Caco-2 (cell line): ENCODE results near the gene NFE2L1. TPM values are rescaled to one million over a fixed set of nuclear protein-coding genes. Genes with fewer than 3 reads are reported as not detected.
A peak's percentile ranks its signal among the peaks of the same experiment; 100 is the strongest.

Source experiments
- BruUV-seq: library from RNA; stranded (reverse); fragments of 400-500 nt; replicated peaks from 2 replicates; lab custom pipeline; 2021; lab: Mats Ljungman, UMichigan
- CTCF ChIA-PET: fragments of 300-600 bp; sonication (Branson Sonifier 250); formaldehyde crosslinking; loops from one replicate; lab custom pipeline; 2022; ENCODE audit warnings: antibody characterized with exemption; lab: Charles Lee
- POLR2A ChIA-PET: fragments of 300-600 bp; sonication (Branson Sonifier 250); formaldehyde crosslinking; loops from one replicate; lab custom pipeline; 2022; ENCODE audit warnings: antibody characterized with exemption; lab: Charles Lee
- DNase-seq, 2 experiments: peaks; one replicate each; pipeline versions ENCODE4 v3.0.0 to v3.0.0-alpha.2; 2020 to 2022
- H3K27me3 ChIP-seq: replicated peaks from 2 replicates; pipeline ENCODE4 v1.6.0; 2011; ENCODE audit warnings: low read length; ENCODE audit not compliant: control insufficient read depth, insufficient read depth
- H3K36me3 ChIP-seq: 2 replicates; pipeline ENCODE4 v1.5.1; 2011; ENCODE audit warnings: low read length; ENCODE audit not compliant: control insufficient read depth, insufficient read depth
- H3K4me1 ChIP-seq: fragments of 250-450 bp; sonication (Bioruptor Pico); 2 replicates; pipeline ENCODE4 v1.5.1; 2020; ENCODE audit warnings: mild to moderate bottlenecking
- H3K4me3 ChIP-seq: 2 replicates; pipeline ENCODE4 v1.5.1; 2011; ENCODE audit warnings: low read depth, mild to moderate bottlenecking, control low read depth, low read length
- H3K9me3 ChIP-seq: fragments of 250-450 bp; sonication (Bioruptor Pico); 2 replicates; pipeline ENCODE4 v1.5.1; 2020; ENCODE audit warnings: mild to moderate bottlenecking, moderate library complexity
- H3K27ac Mint-ChIP-seq: one replicate; pipeline ENCODE4 v1.8.0; 2022; ENCODE audit warnings: mixed read lengths; ENCODE audit not compliant: unreplicated experiment
- H3K27me3 Mint-ChIP-seq: one replicate; pipeline ENCODE4 v1.8.0; 2022; ENCODE audit warnings: mixed read lengths; ENCODE audit not compliant: insufficient read depth, unreplicated experiment
- H3K36me3 Mint-ChIP-seq: one replicate; pipeline ENCODE4 v1.8.0; 2022; ENCODE audit warnings: mild to moderate bottlenecking, mixed read lengths; ENCODE audit not compliant: insufficient read depth, unreplicated experiment
- H3K4me1 Mint-ChIP-seq: one replicate; pipeline ENCODE4 v1.8.0; 2022; ENCODE audit warnings: low read depth, mixed read lengths; ENCODE audit not compliant: unreplicated experiment
- H3K4me3 Mint-ChIP-seq: one replicate; pipeline ENCODE4 v1.8.0; 2022; ENCODE audit warnings: mild to moderate bottlenecking, moderate library complexity, mixed read lengths; ENCODE audit not compliant: unreplicated experiment
- H3K9me3 Mint-ChIP-seq: one replicate; pipeline ENCODE4 v1.8.0; 2022; ENCODE audit warnings: mixed read lengths; ENCODE audit not compliant: unreplicated experiment
- CTCF ChIP-seq, 2 experiments: fragments of 200-600 bp in 1 of 2; IDR thresholded peaks; 1 replicate in 1 of 2; 2 replicates in 1 of 2; pipeline versions ENCODE4 v1.5.1 to v1.8.0; 2011 to 2022; ENCODE audit warnings: antibody characterized with exemption in 1 of 2, control low read depth in 1 of 2, inconsistent platforms in 1 of 2, low read depth in 1 of 2, low read length in 1 of 2, mild to moderate bottlenecking in 1 of 2, moderate library complexity in 1 of 2; ENCODE audit not compliant: insufficient read depth in 1 of 2, severe bottlenecking in 1 of 2, unreplicated experiment in 1 of 2
- intact Hi-C: fragments of 100-400 bp; cut with micrococcal nuclease; formaldehyde crosslinking; loops from one replicate; pipeline ENCODE4 v1.10.0; 2022; ENCODE audit not compliant: unreplicated experiment
- total RNA-seq: library from RNA; stranded (reverse); gene quantifications from 2 replicates; pipeline ENCODE4 v1.2.3, GENCODE V29; 2022

Gene NFE2L1
- total RNA-seq, 1 experiment from 2014 or later, result 356 TPM

GRCh38 chr17:48062273-48062672, 14.1 kb downstream of the NFE2L1 start:
- no peak for TF ChIP-seq CTCF (IDR thresholded peaks at IDR 0.05; ENCODE audit: insufficient read depth in 1 of 2, low read depth in 1 of 2, low read length in 1 of 2, severe bottlenecking in 1 of 2, unreplicated experiment in 1 of 2)
- no peak for DNase-seq
- Mint-ChIP-seq H3K27me3 (no peaks in the 10 kb centered on the region), H3K36me3 (peaks cover 96% of the 10 kb centered on the region), H3K9me3 (no peaks in the 10 kb centered on the region), H3K4me3 (no peak overlapping the region), H3K27ac (no peak overlapping the region), H3K4me1 (peaks cover 38% of the 10 kb centered on the region)
- H3K27me3 ChIP-seq, result no peaks in the 10 kb centered on the region
- H3K4me1 ChIP-seq, result no peaks in the 10 kb centered on the region
- no TSS peak for BruUV-seq
- no peak overlapping the region for H3K4me3 ChIP-seq
- ChIA-PET POLR2A (interaction anchor here (0.5 kb wide), 1 partner anchor 38 kb away, joined by 5 read pairs; no protein-coding TSS in a partner anchor), CTCF (interaction anchor here (0.9 to 2.1 kb wide), 2 partner anchors 35 to 84 kb away, joined by 3 to 5 read pairs; no protein-coding TSS in a partner anchor)
- intact Hi-C loops, result no loop called here
- peaks cover 17% of the 10 kb centered on the region for H3K36me3 ChIP-seq
- no peaks in the 10 kb centered on the region for H3K9me3 ChIP-seq

GRCh38 chr17:48064638-48065037, 16.5 kb downstream of the NFE2L1 start:
- Histone ChIP-seq H3K4me3 (no peak overlapping the region), H3K36me3 (peaks cover 7% of the 10 kb centered on the region), H3K27me3 (no peaks in the 10 kb centered on the region), H3K9me3 (no peaks in the 10 kb centered on the region), H3K4me1 (peaks cover 15% of the 10 kb centered on the region)
- ChIA-PET POLR2A (interaction anchor here (0.8 to 2.3 kb wide), 3 partner anchors 9 to 37 kb away, joined by 4 to 18 read pairs (median 6); partner anchors contain the start of gene NFE2L1), CTCF (interaction anchor here (0.5 to 14.1 kb wide), 8 partner anchors 9 to 53 kb away, joined by 3 to 225 read pairs (median 6); partner anchors contain the start of gene NFE2L1)
- BruUV-seq, result no TSS peak
- H3K27ac Mint-ChIP-seq, result peak overlapping the region; percentile 29
- no peaks in the 10 kb centered on the region for H3K9me3 Mint-ChIP-seq
- intact Hi-C loops, result loop anchor here (1.0 kb wide), 1 partner anchor 16 kb away; the partner anchor contains the start of gene NFE2L1
- TF ChIP-seq CTCF (IDR thresholded peaks at IDR 0.05; ENCODE audit: insufficient read depth in 1 of 2, low read depth in 1 of 2, low read length in 1 of 2, severe bottlenecking in 1 of 2, unreplicated experiment in 1 of 2), result peak in 1 of 2 experiments; percentile 24
- no peak for DNase-seq
- no peaks in the 10 kb centered on the region for H3K27me3 Mint-ChIP-seq
- H3K4me3 Mint-ChIP-seq, result no peak overlapping the region
- peaks cover 91% of the 10 kb centered on the region for H3K36me3 Mint-ChIP-seq
- H3K4me1 Mint-ChIP-seq, result peaks cover 45% of the 10 kb centered on the region

GRCh38 chr17:48066192-48066591, 18.0 kb downstream of the NFE2L1 start:
- Histone ChIP-seq H3K9me3 (no peaks in the 10 kb centered on the region), H3K27me3 (no peaks in the 10 kb centered on the region), H3K36me3 (peaks cover 9% of the 10 kb centered on the region), H3K4me3 (no peak overlapping the region), H3K4me1 (peaks cover 15% of the 10 kb centered on the region)
- DNase-seq, result no peak
- BruUV-seq, result no TSS peak
- intact Hi-C loops, result no loop called here
- Mint-ChIP-seq H3K9me3 (no peaks in the 10 kb centered on the region), H3K4me1 (peaks cover 34% of the 10 kb centered on the region), H3K27ac (no peak overlapping the region), H3K27me3 (no peaks in the 10 kb centered on the region), H3K36me3 (peaks cover 91% of the 10 kb centered on the region), H3K4me3 (no peak overlapping the region)
- POLR2A ChIA-PET, result interaction anchor here (0.5 to 2.9 kb wide), 3 partner anchors 18 to 86 kb away, joined by 3 to 90 read pairs (median 3); partner anchors contain the start of gene NFE2L1
- no peak for TF ChIP-seq CTCF (IDR thresholded peaks at IDR 0.05; ENCODE audit: insufficient read depth in 1 of 2, low read depth in 1 of 2, low read length in 1 of 2, severe bottlenecking in 1 of 2, unreplicated experiment in 1 of 2)
- CTCF ChIA-PET, result interaction anchor here (0.6 to 14.1 kb wide), 5 partner anchors 14 to 96 kb away, joined by 3 to 225 read pairs (median 6); partner anchors contain the start of genes CDK5RAP3 and NFE2L1
